Panc1 (cell line): ENCODE results near the gene SRRT.

Experiments used
- POLR2AphosphoS5 ChIP-seq: IDR thresholded peaks from 2 replicates; pipeline ENCODE4 v1.6.1; 2012; ENCODE audit warnings: mild to moderate bottlenecking, low read depth, low read length, moderate library complexity
- REST ChIP-seq, 2 experiments: IDR thresholded peaks; 2 replicates each; pipeline ENCODE4 v1.6.1; 2011 to 2012; ENCODE audit warnings: low read depth in 2 of 2, control low read depth in 1 of 2, low read length in 1 of 2, mild to moderate bottlenecking in 1 of 2, moderate library complexity in 1 of 2; ENCODE audit not compliant: insufficient read depth in 1 of 2
- SIN3A ChIP-seq: IDR thresholded peaks from 2 replicates; pipeline ENCODE4 v1.6.1; 2012; ENCODE audit warnings: low read depth, mild to moderate bottlenecking, low read length, moderate library complexity, borderline replicate concordance; ENCODE audit not compliant: insufficient read depth
- TF ChIP-seq, protein P1 (sequence below): fragments of 450-650 bp; IDR thresholded peaks from 2 replicates; pipeline ENCODE4 v1.5.1; 2017; ENCODE audit warnings: mild to moderate bottlenecking

DNA sequence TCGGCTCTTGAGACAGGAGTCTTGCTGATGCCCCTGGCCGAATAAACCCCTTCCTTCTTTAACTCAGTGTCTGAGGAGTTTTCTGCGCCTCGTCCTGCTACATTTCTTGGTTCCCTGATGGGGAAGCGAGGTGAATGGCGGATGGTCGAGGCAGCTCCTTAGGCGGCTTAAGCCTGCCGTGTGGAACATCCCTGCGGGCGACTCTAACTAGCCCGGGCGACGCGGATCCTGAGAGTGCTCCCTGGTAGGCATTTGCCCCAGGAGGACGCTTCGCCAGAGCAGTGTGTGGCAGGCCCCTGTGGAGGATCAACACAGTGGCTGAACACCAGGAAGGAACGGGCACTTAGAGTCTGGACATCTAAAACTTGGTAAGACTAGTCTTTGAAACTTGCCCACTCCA lies 35.5 kb upstream of the SRRT start:
- TF ChIP-seq, protein P1, sequence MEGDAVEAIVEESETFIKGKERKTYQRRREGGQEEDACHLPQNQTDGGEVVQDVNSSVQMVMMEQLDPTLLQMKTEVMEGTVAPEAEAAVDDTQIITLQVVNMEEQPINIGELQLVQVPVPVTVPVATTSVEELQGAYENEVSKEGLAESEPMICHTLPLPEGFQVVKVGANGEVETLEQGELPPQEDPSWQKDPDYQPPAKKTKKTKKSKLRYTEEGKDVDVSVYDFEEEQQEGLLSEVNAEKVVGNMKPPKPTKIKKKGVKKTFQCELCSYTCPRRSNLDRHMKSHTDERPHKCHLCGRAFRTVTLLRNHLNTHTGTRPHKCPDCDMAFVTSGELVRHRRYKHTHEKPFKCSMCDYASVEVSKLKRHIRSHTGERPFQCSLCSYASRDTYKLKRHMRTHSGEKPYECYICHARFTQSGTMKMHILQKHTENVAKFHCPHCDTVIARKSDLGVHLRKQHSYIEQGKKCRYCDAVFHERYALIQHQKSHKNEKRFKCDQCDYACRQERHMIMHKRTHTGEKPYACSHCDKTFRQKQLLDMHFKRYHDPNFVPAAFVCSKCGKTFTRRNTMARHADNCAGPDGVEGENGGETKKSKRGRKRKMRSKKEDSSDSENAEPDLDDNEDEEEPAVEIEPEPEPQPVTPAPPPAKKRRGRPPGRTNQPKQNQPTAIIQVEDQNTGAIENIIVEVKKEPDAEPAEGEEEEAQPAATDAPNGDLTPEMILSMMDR, result no peak
- TF ChIP-seq POLR2AphosphoS5, result no peak
- no peak for TF ChIP-seq REST (IDR thresholded peaks at IDR 0.05; ENCODE audit: insufficient read depth in 1 of 2, low read depth in 2 of 2, low read length in 1 of 2)
- TF ChIP-seq SIN3A, result no peak
